HL-60/S4 (cell line): Measurements from ENCODE around the gene NPPA.

ENCODE experiments used
- in situ Hi-C: fragments of 300-500 bp; cut with MboI; formaldehyde crosslinking; loops from 2 replicates; pipeline ENCODE4 v1.14.3; 2022; ENCODE audit warnings: low sequenced_read_pairs

The NPPA gene

GRCh38 chr1:11874624-11875023 is 27.0 kb upstream of the NPPA start:
- in situ Hi-C loops = no loop called here

DNA sequence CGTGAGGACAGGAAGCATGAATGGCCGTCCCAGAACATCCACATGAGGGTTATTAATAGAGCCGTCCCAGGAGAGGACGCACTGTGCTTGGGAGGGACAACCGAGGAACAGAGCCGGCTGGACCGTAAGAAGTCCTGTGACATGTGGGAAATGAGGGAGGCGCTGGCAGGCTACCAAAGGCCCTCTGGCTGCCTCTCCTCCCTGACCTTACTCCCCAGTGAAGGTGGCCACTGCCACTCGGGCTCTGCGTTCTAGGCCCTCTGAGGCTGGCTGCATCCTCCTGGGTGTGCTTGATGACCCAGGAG is 26.6 kb upstream of the NPPA start:
- in situ Hi-C loops = no loop called here

DNA sequence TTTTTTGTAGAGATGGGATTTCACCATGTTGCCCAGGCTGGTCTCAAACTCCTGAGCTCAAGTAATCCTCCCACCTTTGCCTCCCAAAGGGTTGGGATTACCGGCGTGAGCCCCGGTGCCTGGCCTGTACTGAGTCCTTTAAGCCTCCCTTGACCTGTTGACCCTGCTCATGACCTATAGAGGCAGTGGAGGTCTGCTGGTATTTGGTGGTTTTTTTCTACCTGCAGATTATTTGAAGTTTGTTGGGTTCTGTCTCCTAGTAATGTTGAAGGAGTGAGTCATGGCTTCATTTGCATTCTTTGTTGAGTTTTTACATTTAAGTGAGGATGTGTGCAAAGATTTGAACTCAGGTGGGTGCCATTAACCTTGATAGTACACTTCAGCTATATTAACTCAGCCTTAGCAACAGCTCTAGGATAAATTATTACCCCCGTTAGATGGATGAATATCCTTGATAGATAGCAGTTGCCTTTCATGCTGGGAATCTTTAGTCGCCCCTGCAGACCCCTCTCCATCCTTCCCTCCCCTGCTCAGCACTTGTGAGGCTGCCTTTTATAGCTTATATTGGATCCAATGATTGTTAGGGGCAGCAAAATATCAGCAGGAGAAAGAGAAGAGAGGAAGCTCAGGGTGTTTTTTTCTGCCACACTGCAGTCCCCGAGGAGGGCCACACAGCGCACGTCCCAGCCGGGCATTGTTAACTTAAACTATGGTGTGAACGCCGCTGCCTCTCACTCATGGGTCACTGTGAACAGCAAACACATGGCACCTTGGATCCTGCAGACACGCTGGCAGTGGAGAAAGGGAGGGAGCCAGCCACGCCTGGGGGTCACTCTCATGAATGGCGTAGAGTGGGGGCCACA is 26.0 kb upstream of the NPPA start:
- in situ Hi-C loops = no loop called here

GRCh38 chr1:11872545-11872944 is 25.0 kb upstream of the NPPA start:
- in situ Hi-C loops = no loop called here

- in situ Hi-C loops = no loop called here
Measured at GRCh38 chr1:11869650-11870207, 22.1 kb upstream of the NPPA start.

DNA sequence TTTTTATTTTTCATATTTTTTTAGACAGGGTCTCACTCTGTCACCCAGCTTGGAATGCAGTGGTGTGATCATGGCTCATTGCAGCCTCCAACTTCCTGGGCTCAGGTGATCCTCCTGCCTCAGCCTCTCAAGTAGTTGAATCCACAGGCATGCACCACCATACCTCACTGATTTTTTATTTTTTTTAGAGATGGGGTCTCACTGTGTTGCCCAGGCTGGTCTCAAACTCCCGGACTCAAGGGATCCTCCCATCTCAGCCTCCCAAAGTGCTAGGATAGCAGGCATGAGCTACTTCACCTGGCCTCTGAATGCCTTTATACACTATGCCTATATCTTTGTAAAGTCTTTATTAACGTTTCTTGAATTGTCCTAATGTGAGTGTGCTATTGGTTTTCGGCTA is 21.5 kb upstream of the NPPA start:
- in situ Hi-C loops = no loop called here

DNA sequence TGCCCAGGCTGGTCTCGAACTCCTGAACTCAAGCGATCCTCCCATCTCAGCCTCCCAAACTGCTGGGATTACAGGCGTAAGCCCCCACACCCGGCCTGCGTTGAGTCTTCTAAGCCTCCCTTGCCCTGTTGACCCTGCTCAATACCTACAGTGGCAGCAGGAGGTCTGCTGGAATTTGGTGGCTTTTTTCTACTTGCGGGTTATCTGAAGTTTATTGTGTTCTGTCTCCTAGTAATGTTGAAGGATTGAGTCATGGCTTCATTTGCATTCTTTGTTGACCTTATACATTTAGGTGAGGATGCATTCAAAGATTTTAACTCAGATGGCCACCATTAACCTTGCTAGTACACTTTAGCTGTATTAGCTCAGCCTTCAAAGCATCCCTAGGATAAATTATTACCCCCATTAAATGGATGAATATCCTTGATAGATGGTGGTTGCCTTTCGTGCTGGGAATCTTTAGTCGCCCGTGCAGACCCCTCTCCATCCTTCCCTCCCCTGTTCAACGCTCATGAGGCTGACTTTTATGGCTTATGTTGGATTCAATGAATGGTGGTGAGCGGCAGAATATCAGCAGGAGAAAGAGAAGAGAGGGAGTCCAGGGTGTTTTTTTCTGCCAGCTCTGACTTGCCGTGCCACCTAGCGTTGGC is 20.9 kb upstream of the NPPA start:
- in situ Hi-C loops = no loop called here

DNA sequence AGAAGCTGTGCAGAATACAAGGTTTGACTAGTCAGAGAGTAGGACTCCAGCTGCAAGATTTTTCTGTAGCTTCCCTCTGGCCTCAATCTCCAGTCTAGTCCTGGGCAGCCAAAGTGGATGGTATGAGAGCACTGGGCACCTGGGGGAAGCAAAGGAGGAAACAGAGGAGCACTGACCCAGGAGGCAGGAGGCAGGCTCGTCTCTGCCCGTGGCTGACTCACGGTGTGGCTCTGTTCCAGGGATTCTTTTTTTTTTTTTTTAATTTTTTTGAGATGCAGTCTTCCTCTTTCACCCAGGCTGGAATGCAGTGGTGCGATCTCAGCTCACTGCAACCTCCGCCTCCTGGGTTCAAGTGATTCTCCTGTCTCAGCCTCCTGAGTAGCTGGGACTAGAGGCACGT is 15.3 kb upstream of the NPPA start:
- in situ Hi-C loops = no loop called here

DNA sequence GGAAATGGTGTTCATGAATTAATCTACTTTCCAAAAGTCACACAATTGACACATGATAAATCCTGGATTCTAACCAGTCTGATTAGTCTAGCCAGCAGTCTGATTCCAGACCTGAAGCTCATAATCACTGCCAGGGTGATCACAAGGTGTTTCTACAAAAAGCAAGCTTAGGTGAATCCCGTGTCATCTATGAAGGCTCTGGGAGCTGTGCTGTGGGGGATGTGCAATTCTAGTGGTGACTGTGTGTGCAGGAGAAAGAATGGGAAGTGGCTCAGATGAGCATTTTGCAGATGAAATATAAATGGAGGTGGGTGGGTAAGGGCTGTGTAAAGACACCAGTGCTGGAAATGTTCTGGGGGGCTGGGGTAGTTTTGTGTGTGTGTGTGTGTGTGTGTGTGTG is 13.0 kb upstream of the NPPA start:
- in situ Hi-C loops = no loop called here

DNA sequence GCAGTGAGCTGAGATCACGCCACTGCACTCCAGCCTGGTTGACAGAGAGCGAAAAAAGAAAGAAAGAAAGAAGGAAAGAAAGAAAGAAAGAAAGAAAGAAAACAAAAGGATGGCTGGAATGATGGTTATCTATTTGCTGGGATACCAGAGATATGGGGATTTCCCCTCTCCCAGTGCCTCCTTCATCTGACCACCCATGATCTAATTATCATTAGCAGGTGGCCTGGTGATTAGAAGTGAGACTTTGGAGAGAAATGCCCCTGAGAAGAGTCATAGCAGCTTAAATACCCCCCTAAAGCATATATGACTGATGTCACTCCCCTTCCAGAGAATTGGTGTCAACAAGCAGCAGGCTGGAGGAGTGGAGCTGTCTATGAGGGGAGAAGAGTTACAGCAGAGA is 12.5 kb upstream of the NPPA start:
- in situ Hi-C loops = no loop called here

GRCh38 chr1:11858968-11859871 is 11.6 kb upstream of the NPPA start:
- in situ Hi-C loops = no loop called here

DNA sequence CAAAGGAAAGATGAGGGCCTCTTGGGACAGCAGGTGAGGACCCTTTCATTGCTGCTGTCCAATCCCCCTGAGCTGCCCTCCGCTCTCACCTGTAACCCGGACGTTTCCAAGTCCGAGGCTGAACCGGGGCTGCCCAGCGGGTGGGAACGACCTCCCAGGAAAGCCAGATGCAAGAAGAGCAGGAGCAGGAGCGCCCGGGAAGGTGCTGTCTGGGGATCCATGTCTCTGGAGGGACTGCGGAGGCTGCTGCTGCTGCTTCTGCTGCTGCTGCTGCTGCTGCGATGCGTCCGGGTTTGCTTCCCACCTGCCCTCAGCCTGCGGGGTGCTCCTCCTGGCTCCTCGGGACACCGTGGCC is 11.0 kb upstream of the NPPA start, which contains the start of gene NPPB:
Gene NPPB, minus strand, starts transcription at position 333 of the 355 bp plus-strand sequence. Its CDS starts 112 bp downstream, at position 221.
- in situ Hi-C loops = no loop called here

DNA sequence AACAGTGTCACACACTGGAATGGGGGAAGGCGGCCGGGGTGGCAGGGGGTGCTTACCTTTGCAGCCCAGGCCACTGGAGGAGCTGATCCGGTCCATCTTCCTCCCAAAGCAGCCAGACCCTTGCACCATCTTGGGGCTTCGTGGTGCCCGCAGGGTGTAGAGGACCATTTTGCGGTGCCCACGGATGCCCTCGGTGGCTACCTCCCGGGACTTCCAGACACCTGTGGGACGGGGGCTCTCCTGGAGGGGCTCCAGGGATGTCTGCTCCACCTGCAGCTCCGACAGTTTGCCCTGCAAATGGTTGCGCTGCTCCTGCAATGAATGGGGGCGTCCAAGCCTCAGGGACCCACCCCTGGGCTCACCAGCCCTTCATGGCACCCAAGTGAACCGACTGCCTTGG is 10.6 kb upstream of the NPPA start:
- in situ Hi-C loops = no loop called here

DNA sequence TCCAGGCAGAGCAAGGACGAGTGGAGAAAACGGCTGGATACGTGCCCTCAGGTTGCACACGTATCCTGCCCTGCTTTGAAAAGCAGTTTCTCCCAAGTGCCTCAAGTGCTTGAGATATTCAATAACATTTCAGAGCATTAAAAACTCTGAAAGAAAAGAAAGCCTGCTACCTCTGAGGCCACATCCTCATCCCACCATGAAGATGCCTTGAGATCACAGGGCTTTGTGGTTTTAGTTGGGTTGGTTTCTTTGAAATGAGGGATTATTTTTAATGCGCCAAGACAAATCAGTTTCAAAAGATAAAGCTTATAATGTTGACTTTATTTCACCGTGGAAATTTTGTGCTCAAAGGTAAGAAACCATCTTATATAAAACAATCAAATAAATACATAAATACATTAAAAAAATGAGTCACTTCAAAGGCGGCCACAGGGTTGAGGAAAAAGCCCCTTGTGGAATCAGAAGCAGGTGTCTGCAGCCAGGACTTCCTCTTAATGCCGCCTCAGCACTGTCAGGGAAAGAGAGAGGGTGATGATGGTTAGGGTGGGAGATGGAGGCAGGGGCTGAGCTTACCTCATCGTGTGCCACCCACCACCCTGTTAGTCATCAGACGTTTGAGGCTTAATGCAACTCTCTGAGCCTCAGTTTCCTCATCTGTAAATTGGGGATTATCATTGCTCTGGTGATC is 9.7 kb upstream of the NPPA start:
- in situ Hi-C loops = no loop called here

DNA sequence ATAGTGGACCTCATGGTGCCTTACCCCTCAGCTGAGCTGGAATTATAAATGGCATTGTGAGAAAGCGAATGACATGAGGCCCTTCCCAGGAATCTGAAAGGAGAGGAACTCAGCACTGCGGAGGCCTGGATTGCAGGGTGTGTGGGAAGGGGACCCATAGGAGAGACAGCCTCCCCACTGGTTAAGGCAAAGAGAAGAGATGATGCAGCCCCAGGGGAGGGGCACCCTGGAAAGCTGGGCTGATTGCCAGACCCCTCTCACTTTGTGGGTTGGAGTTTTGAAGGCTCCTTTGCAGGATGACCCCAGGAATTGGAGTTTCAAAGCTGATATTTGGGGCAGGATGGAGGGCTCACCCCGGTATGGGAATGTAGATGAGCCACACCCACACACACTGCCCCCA is 9.1 kb upstream of the NPPA start:
- in situ Hi-C loops = no loop called here

GRCh38 chr1:11855430-11855829 is 7.8 kb upstream of the NPPA start:
- in situ Hi-C loops = no loop called here

DNA sequence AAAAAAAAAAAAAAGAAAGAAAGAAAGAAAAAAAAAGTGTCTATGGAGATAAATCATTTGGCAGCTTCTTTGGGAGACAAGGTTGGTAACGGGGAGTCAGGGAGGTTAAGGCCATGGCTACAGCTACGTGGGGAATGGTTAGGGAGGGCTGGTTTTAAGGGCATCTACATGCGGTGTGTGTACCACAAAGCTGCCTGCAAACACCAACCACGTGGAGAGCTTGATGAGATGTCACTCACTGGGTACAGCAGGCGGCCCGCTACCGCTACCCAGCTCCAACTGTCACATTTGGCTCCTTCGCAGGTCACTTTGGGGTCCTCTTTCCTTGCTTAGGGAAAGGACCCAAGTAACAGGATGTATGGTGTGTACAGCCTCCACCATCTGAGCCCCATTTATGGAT is 6.9 kb upstream of the NPPA start:
- in situ Hi-C loops = no loop called here

GRCh38 chr1:11851180-11851579 is 3.6 kb upstream of the NPPA start:
- in situ Hi-C loops = no loop called here

GRCh38 chr1:11850156-11850555 is 2.6 kb upstream of the NPPA start:
- in situ Hi-C loops = no loop called here

DNA sequence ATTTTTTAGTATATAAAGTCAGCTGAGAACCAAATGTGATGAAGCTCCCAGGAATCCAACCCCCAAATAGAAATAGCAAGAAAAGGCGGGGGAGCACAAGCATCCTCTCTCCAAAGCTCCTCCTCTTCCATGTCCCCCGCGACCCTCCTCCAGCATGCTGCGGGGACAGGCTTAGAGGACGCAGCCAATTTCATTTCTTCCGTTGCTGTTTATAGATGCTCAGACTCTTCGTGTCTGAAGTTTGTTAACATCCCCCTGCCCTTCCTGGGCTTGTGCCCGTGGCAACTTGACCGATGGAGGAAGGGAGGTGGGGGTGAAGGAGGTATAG is 754 bp upstream of the NPPA start:
- in situ Hi-C loops = no loop called here
